ENCODE results near the gene SCD5.

SCD5 gene

DNA sequence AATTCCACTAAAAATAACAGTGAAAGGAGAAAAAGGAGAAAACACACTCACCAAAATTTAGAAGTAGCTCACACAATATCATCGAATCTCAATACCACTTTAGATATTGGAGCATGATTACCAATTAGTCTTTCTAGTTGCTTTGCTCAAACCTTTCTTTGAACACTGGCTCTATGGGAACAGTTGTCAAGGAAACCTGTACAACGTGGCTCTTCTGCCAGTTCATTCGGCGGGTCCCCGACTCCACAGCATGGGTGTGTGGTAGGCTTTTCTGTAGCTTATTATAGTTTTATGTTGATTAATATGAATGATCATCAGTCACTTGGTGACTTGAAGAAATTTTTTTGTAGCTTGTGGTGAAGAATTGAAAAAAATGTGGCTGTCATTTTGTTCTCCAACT is 186.6 kb downstream of the SCD5 start:
- no peak overlapping the region for H3K27ac ChIP-seq (ENCODE audit: extremely low read depth, low read depth, low read length)
- H3K36me3 ChIP-seq (ENCODE audit: control insufficient read depth in 2 of 2, insufficient read depth in 1 of 2, low read length in 2 of 2) = no peaks in the 10 kb centered on the region
- H3K9me3 ChIP-seq (ENCODE audit: control insufficient read depth, insufficient read depth, low read depth, low read length) = no peaks in the 10 kb centered on the region
- H3K4me3 ChIP-seq (ENCODE audit: low read depth, low read length) = no peak overlapping the region
- ChIA-PET CTCF (no interaction called here), POLR2A (interaction anchor here (0.6 kb wide), 1 partner anchor 164 kb away, joined by 4 read pairs; no protein-coding TSS in a partner anchor)
- no peaks in the 10 kb centered on the region for H3K4me1 ChIP-seq (ENCODE audit: control insufficient read depth, insufficient read depth, low read length)
- TF ChIP-seq TRIM28 (IDR thresholded peaks at IDR 0.05; ENCODE audit: borderline replicate concordance, low read length) = no peak
- TF ChIP-seq, protein P1, sequence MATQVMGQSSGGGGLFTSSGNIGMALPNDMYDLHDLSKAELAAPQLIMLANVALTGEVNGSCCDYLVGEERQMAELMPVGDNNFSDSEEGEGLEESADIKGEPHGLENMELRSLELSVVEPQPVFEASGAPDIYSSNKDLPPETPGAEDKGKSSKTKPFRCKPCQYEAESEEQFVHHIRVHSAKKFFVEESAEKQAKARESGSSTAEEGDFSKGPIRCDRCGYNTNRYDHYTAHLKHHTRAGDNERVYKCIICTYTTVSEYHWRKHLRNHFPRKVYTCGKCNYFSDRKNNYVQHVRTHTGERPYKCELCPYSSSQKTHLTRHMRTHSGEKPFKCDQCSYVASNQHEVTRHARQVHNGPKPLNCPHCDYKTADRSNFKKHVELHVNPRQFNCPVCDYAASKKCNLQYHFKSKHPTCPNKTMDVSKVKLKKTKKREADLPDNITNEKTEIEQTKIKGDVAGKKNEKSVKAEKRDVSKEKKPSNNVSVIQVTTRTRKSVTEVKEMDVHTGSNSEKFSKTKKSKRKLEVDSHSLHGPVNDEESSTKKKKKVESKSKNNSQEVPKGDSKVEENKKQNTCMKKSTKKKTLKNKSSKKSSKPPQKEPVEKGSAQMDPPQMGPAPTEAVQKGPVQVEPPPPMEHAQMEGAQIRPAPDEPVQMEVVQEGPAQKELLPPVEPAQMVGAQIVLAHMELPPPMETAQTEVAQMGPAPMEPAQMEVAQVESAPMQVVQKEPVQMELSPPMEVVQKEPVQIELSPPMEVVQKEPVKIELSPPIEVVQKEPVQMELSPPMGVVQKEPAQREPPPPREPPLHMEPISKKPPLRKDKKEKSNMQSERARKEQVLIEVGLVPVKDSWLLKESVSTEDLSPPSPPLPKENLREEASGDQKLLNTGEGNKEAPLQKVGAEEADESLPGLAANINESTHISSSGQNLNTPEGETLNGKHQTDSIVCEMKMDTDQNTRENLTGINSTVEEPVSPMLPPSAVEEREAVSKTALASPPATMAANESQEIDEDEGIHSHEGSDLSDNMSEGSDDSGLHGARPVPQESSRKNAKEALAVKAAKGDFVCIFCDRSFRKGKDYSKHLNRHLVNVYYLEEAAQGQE (tag by site-specific recombination; IDR thresholded peaks at IDR 0.05) = no peak
- TF ChIP-seq ZNF658 (tag by site-specific recombination; IDR thresholded peaks at IDR 0.05) = no peak
- TF ChIP-seq ZNF701 (tag by site-specific recombination; IDR thresholded peaks at IDR 0.05) = no peak
- TF ChIP-seq ZNF76 (tag by site-specific recombination; IDR thresholded peaks at IDR 0.05; ENCODE audit: borderline replicate concordance, low read depth) = no peak
- TF ChIP-seq, protein P2, sequence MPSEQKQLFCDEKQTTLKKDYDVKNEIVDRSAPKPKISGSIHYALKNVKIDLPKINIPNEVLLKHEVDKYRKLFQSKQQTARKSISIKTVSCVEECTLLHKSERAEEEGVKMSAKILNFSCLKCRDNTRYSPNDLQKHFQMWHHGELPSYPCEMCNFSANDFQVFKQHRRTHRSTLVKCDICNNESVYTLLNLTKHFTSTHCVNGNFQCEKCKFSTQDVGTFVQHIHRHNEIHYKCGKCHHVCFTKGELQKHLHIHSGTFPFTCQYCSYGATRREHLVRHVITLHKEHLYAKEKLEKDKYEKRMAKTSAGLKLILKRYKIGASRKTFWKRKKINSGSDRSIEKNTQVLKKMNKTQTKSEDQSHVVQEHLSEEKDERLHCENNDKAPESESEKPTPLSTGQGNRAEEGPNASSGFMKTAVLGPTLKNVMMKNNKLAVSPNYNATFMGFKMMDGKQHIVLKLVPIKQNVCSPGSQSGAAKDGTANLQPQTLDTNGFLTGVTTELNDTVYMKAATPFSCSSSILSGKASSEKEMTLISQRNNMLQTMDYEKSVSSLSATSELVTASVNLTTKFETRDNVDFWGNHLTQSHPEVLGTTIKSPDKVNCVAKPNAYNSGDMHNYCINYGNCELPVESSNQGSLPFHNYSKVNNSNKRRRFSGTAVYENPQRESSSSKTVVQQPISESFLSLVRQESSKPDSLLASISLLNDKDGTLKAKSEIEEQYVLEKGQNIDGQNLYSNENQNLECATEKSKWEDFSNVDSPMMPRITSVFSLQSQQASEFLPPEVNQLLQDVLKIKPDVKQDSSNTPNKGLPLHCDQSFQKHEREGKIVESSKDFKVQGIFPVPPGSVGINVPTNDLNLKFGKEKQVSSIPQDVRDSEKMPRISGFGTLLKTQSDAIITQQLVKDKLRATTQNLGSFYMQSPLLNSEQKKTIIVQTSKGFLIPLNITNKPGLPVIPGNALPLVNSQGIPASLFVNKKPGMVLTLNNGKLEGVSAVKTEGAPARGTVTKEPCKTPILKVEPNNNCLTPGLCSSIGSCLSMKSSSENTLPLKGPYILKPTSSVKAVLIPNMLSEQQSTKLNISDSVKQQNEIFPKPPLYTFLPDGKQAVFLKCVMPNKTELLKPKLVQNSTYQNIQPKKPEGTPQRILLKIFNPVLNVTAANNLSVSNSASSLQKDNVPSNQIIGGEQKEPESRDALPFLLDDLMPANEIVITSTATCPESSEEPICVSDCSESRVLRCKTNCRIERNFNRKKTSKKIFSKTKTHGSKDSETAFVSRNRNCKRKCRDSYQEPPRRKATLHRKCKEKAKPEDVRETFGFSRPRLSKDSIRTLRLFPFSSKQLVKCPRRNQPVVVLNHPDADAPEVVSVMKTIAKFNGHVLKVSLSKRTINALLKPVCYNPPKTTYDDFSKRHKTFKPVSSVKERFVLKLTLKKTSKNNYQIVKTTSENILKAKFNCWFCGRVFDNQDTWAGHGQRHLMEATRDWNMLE (tag by site-specific recombination; conservative IDR thresholded peaks at IDR 0.05; ENCODE audit: low read depth) = no peak
- no peak for TF ChIP-seq ZNF211 (tag by site-specific recombination; IDR thresholded peaks at IDR 0.05; ENCODE audit: low read depth)
- TF ChIP-seq KLF1 (tag by site-specific recombination; IDR thresholded peaks at IDR 0.05) = no peak
- TF ChIP-seq SP2 (tag by site-specific recombination; IDR thresholded peaks at IDR 0.05) = no peak
- TF ChIP-seq ZNF221 (tag by site-specific recombination; IDR thresholded peaks at IDR 0.05; ENCODE audit: borderline replicate concordance) = no peak
- no peak for TF ChIP-seq ZNF16 (tag by site-specific recombination; IDR thresholded peaks at IDR 0.05; ENCODE audit: low read depth)
- no peak for TF ChIP-seq ZNF837 (tag by site-specific recombination; IDR thresholded peaks at IDR 0.05)
- no peak for TF ChIP-seq ZNF324 (tag by site-specific recombination; IDR thresholded peaks at IDR 0.05)
- no peak for TF ChIP-seq ZBTB20 (tag by site-specific recombination; IDR thresholded peaks at IDR 0.05)
- no peak for TF ChIP-seq ZNF350 (tag by site-specific recombination; IDR thresholded peaks at IDR 0.05)
- no peak for TF ChIP-seq ZNF202 (tag by site-specific recombination; IDR thresholded peaks at IDR 0.05; ENCODE audit: borderline replicate concordance)

DNA sequence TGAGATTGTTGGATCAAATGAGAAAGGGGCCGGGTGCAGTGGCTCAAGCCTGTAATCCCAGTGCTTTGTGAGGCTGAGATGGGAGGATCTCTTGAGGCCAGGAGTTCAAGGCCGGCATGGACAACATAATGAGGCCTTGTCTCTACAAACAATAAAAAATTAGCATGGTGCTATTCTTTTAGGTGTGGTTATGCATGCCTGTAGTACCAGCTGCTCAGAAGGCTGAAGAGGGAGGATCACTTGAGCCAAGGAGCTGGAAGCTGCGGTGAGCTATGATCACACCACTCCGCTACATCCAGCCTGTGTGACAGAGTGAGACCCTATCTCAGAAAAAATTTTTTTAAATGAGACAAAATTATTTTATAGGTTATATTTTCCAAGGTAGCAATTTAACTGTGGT is 187.1 kb downstream of the SCD5 start:
- H3K4me1 ChIP-seq (ENCODE audit: control insufficient read depth, insufficient read depth, low read length) = no peaks in the 10 kb centered on the region
- no peaks in the 10 kb centered on the region for H3K36me3 ChIP-seq (ENCODE audit: control insufficient read depth in 2 of 2, insufficient read depth in 1 of 2, low read length in 2 of 2)
- no peak overlapping the region for H3K4me3 ChIP-seq (ENCODE audit: low read depth, low read length)
- H3K27ac ChIP-seq (ENCODE audit: extremely low read depth, low read depth, low read length) = no peak overlapping the region
- H3K9me3 ChIP-seq (ENCODE audit: control insufficient read depth, insufficient read depth, low read depth, low read length) = no peaks in the 10 kb centered on the region
- ChIA-PET CTCF (no interaction called here), POLR2A (no interaction called here)
- TF ChIP-seq, protein P3, sequence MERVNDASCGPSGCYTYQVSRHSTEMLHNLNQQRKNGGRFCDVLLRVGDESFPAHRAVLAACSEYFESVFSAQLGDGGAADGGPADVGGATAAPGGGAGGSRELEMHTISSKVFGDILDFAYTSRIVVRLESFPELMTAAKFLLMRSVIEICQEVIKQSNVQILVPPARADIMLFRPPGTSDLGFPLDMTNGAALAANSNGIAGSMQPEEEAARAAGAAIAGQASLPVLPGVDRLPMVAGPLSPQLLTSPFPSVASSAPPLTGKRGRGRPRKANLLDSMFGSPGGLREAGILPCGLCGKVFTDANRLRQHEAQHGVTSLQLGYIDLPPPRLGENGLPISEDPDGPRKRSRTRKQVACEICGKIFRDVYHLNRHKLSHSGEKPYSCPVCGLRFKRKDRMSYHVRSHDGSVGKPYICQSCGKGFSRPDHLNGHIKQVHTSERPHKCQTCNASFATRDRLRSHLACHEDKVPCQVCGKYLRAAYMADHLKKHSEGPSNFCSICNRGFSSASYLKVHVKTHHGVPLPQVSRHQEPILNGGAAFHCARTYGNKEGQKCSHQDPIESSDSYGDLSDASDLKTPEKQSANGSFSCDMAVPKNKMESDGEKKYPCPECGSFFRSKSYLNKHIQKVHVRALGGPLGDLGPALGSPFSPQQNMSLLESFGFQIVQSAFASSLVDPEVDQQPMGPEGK (tag by site-specific recombination; IDR thresholded peaks at IDR 0.05) = no peak
- no peak for TF ChIP-seq ZNF555 (tag by site-specific recombination; conservative IDR thresholded peaks at IDR 0.05)
- TF ChIP-seq GLIS1 (tag by site-specific recombination; IDR thresholded peaks at IDR 0.05) = no peak
- no peak for TF ChIP-seq ZNF624 (tag by site-specific recombination; IDR thresholded peaks at IDR 0.05)
- no peak for TF ChIP-seq ZNF664 (tag by site-specific recombination; IDR thresholded peaks at IDR 0.05)
- no peak for TF ChIP-seq ZNF792 (tag by site-specific recombination; IDR thresholded peaks at IDR 0.05)
- TF ChIP-seq, protein P4, sequence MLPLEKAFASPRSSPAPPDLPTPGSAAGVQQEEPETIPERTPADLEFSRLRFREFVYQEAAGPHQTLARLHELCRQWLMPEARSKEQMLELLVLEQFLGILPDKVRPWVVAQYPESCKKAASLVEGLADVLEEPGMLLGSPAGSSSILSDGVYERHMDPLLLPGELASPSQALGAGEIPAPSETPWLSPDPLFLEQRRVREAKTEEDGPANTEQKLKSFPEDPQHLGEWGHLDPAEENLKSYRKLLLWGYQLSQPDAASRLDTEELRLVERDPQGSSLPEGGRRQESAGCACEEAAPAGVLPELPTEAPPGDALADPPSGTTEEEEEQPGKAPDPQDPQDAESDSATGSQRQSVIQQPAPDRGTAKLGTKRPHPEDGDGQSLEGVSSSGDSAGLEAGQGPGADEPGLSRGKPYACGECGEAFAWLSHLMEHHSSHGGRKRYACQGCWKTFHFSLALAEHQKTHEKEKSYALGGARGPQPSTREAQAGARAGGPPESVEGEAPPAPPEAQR (tag by site-specific recombination; IDR thresholded peaks at IDR 0.05) = no peak
- no peak for TF ChIP-seq ZNF274 (IDR thresholded peaks at IDR 0.05; ENCODE audit: low read length)
- TF ChIP-seq ZNF274 (tag by site-specific recombination; IDR thresholded peaks at IDR 0.05; ENCODE audit: borderline replicate concordance) = no peak
